HL-60 (cell line): Measurements from ENCODE around the gene GNG7. TPM values are rescaled to one million over a fixed set of nuclear protein-coding genes. Genes with fewer than 3 reads are reported as not detected.

ENCODE experiments used
- microRNA-seq: library from miRNA; unstranded; fragments of <30 nt; microRNA quantifications from one replicate; pipeline ENCODE4, GENCODE V29; 2018

GNG7 gene

Small RNA genes lying within 50 kb of the gene (microRNA-seq; reads per million reads assigned to microRNA genes)
- not detected for gene MIR7850
